Mesothelial cell of epicardium (in vitro differentiated cells): ENCODE measurements around the gene CEND1. TPM values are rescaled to one million over a fixed set of nuclear protein-coding genes. Genes with fewer than 3 reads are reported as not detected.

Experiments
- DNase-seq, 2 experiments: peaks; one replicate each; pipeline ENCODE4 v3.0.0; 2021; ENCODE audit warnings: low spot score in 2 of 2; ENCODE audit not compliant: unreplicated experiment in 2 of 2
- H3K27ac Mint-ChIP-seq: 2 replicates; pipeline ENCODE4 v1.8.0; 2021; ENCODE audit warnings: mixed read lengths
- H3K27me3 Mint-ChIP-seq: 2 replicates; pipeline ENCODE4 v1.8.0; 2021; ENCODE audit warnings: low read depth, mixed read lengths
- H3K36me3 Mint-ChIP-seq: 2 replicates; pipeline ENCODE4 v1.8.0; 2021; ENCODE audit warnings: mixed read lengths
- H3K4me1 Mint-ChIP-seq: 2 replicates; pipeline ENCODE4 v1.8.0; 2021; ENCODE audit warnings: mixed read lengths
- H3K4me3 Mint-ChIP-seq: 2 replicates; pipeline ENCODE4 v1.8.0; 2021; ENCODE audit warnings: mild to moderate bottlenecking, moderate library complexity, mixed read lengths
- H3K9me3 Mint-ChIP-seq: 2 replicates; pipeline ENCODE4 v1.8.0; 2021; ENCODE audit warnings: mixed read lengths
- total RNA-seq: library from RNA; stranded (reverse); gene quantifications from 3 replicates; pipeline ENCODE4 v1.2.1, GENCODE V29; 2021
- TF ChIP-seq, protein P1 (sequence below): fragments of 200-600 bp; sonication (generic); IDR thresholded peaks from one replicate; pipeline ENCODE4 v1.5.0; 2021; ENCODE audit warnings: antibody characterized with exemption; ENCODE audit not compliant: unreplicated experiment

Gene CEND1
- total RNA-seq, 1 donor from 2014 or later, result not detected

DNA sequence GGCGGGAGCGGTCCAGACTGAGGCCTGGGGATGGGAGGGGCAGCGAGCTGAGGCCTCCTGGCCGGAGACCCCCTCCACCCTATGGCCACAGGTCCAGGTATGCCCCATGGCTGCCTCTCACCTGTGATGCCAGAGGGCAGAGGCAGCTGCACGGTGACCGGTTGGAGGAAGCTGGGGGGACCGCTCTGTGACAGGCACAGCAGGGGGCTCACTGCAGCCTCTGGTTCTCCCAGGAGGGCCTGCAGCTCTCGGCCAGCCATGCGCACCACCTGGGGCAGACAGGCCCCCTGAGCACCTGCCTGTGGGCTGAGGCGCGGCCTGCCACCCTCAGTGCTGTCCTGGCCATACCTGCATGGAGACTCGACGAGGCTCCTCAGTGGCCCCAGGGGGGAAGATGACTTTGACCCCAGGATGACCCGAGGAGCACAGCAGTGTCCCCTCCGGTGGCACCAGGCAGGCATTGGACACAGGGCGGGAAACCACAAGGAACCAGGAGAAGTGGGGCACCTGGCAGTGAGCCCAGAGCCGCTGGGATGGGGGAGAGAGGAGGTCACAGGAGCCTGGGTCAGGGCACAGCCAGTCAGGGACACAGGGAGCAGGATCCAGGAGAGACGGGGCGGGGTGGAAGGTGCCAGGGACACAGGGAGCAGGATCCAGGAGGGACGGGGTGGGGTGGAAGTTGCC, 11.3 kb upstream of the CEND1 start:
- no peaks in the 10 kb centered on the region for H3K36me3 Mint-ChIP-seq
- no peak for DNase-seq
- H3K4me3 Mint-ChIP-seq, result no peak overlapping the region
- H3K9me3 Mint-ChIP-seq, result no peaks in the 10 kb centered on the region
- H3K27me3 Mint-ChIP-seq, result no peaks in the 10 kb centered on the region
- TF ChIP-seq, protein P1, sequence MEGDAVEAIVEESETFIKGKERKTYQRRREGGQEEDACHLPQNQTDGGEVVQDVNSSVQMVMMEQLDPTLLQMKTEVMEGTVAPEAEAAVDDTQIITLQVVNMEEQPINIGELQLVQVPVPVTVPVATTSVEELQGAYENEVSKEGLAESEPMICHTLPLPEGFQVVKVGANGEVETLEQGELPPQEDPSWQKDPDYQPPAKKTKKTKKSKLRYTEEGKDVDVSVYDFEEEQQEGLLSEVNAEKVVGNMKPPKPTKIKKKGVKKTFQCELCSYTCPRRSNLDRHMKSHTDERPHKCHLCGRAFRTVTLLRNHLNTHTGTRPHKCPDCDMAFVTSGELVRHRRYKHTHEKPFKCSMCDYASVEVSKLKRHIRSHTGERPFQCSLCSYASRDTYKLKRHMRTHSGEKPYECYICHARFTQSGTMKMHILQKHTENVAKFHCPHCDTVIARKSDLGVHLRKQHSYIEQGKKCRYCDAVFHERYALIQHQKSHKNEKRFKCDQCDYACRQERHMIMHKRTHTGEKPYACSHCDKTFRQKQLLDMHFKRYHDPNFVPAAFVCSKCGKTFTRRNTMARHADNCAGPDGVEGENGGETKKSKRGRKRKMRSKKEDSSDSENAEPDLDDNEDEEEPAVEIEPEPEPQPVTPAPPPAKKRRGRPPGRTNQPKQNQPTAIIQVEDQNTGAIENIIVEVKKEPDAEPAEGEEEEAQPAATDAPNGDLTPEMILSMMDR, result no peak
- no peak overlapping the region for H3K27ac Mint-ChIP-seq
- H3K4me1 Mint-ChIP-seq, result peaks cover 17% of the 10 kb centered on the region

DNA sequence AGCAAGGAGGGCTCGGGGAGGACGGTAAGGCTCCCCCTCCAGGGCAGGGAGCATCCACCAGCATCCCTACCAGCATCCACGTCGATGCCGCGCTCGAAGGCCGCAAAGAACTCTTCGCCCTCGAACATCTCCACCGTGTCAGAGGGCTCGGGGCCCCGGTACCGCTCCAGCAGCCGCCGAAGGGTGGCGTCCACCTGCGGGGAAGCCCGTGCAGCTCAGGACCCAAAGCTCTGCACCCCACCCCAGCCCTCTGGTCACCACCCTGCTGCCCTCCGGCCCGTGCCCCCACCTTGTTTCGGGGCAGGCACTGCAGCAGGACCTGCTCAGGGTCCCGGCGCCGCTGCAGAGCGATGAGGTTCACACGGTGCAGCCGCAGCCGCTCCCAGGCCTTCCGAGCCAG, 10.6 kb upstream of the CEND1 start:
- no peaks in the 10 kb centered on the region for H3K27me3 Mint-ChIP-seq
- no peak overlapping the region for H3K27ac Mint-ChIP-seq
- H3K36me3 Mint-ChIP-seq, result no peaks in the 10 kb centered on the region
- no peak overlapping the region for H3K4me3 Mint-ChIP-seq
- no peaks in the 10 kb centered on the region for H3K9me3 Mint-ChIP-seq
- no peak for DNase-seq
- TF ChIP-seq, protein P1, result no peak
- peaks cover 22% of the 10 kb centered on the region for H3K4me1 Mint-ChIP-seq

DNA sequence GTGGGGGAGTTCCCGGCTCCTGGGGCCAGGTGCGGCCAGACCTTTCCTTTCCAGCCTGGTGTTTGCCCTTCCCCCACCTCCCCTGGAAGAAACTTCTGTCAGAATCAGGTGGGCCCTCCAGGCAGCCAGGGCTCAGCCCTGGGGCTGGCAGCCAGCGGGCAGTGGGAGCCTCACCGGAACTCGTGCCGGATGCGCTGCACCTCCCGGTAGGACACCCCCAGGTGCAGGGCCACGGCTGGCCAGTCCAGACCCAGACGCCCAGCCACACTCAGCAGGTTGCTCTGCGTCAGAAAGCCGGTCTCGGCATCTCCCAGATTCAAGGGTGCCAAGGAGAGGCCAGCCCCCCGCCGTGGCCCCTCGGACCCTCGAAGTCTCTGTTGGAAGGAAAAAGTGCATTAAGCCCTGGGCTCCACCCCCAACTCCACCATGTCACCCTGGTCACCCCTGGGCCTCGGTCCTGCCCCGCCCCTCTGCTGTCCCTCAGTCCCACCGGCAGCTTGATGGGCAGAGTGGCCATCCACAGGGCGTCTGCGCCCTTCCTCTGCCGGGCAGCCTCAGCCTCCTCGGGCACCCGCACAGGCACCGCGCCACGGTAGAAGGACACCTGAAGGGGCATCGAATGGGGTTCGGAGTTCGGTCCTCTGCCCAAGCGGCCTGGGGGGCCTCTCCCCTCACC, 9.9 kb upstream of the CEND1 start:
- Mint-ChIP-seq H3K36me3 (no peaks in the 10 kb centered on the region), H3K4me3 (peak overlapping the region; percentile 6), H3K4me1 (peaks cover 22% of the 10 kb centered on the region), H3K27me3 (no peaks in the 10 kb centered on the region), H3K27ac (no peak overlapping the region), H3K9me3 (no peaks in the 10 kb centered on the region)
- TF ChIP-seq, protein P1, result no peak
- DNase-seq, result no peak

DNA sequence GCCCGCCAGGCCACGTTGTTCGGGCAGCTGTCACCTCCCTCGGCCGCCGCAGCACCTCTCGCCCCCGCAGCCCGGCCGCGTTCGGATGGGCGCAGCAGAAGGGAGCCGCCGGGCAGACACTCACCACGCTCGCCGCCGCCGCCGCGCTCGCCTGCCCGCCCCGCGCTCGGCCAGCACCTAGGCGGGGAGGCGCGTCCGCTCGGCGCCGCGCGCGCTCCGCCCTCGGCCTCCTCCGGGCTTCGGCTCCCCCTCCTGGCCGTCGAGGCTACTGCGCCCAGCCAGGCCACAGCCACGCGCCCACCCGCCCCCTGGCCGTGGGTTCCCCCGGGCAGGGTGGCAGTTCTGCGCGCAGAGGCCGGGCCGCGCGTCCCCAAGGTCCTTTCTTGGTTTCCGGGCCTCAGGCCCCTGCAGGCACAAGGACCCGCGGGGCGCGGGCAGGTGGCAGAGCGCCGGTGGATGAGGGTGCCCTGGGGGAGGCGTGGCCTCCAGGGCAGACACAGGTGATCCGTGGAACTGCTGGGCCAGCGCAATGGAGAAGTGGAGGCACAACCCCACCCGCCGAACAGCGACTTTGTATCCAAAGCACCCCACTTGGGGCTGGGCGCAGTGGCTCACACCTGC, 8.3 kb upstream of the CEND1 start, which contains the start of gene SLC25A22:
TSS of gene SLC25A22 (minus strand) at position 189 of the 621 bp plus-strand sequence. CDS start 3,275 bp downstream, outside the sequence.
- Mint-ChIP-seq H3K9me3 (no peaks in the 10 kb centered on the region), H3K27me3 (no peaks in the 10 kb centered on the region), H3K4me1 (peaks cover 11% of the 10 kb centered on the region), H3K36me3 (no peaks in the 10 kb centered on the region), H3K27ac (peak within 1 kb of the TSS; percentile 94), H3K4me3 (peak within 1 kb of the TSS; percentile 83)
- TF ChIP-seq, protein P1, result peak; percentile 86
- DNase-seq, result peak; percentile 80 to 94

DNA sequence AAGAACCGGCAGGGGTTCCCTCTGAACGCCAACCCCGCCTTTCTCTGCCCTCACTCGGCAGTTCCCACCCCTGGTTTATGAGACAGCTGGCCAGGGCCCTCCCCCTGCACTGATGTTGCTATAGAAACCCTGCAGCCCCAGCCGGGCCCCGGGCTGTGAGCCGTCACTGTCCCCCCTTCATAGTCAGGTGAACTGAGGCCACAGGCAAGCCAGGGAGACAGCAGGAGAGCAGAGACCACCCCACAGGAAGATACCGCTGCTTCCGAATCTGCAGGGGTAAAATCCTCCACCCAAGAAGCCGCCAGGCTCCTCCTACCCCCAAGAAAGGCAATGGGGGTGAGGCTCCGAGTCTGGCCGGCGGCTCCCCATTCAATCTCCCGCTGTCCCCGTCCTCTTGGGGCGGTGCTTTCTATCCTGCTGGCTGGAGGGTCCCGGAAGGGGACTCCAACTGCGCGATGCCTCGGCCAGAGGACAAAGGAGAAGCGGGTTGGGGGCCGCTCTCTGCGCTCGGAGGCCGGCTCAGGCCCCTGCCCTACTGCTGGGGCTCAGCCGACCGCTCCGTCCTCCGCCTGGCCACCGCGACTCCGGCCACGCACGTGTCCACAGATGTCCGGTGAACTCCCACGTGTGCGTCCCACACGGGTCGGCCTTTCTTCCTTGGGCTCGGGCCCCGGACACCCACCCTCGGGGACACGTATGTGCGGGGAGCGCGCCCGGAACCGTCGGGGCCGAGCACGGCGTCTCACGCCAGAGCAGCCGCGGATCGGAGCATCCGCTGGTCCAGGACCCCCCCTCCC, 7.6 kb upstream of the CEND1 start:
- Mint-ChIP-seq H3K4me1 (peaks cover 11% of the 10 kb centered on the region), H3K36me3 (no peaks in the 10 kb centered on the region), H3K27ac (peak overlapping the region; percentile 94), H3K27me3 (no peaks in the 10 kb centered on the region), H3K9me3 (no peaks in the 10 kb centered on the region), H3K4me3 (peak overlapping the region; percentile 83)
- TF ChIP-seq, protein P1, result no peak
- peak; percentile 70 to 82 for DNase-seq
